HEK293T (cell line): ENCODE measurements around the gene TTLL1.

Experiments
- NFRKB ChIP-seq: fragments of 450-650 bp; IDR thresholded peaks from 2 replicates; pipeline ENCODE4 v1.6.1; 2016; ENCODE audit warnings: mild to moderate bottlenecking, moderate library complexity
- SP1 ChIP-seq: fragments of 450-650 bp; IDR thresholded peaks from 2 replicates; pipeline ENCODE4 v1.6.1; 2017

DNA sequence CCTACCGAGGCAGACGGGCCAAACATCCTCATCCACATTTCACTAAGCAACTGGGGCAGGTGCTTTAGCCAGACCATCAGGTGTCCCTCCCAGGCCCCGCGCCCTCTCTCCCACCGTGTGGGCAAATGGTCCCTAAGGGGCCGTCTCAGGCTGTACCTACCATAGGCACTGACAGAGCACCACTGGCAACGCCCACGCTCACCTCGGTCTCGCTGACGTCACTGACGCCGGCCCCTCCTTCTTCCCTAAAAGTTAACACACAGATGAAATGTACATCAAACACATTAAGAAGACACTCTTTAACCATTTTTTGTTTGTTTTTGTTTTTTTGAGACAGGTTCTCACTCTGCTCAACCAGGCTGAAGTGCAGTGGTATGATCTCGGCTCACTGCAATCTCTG lies 9.4 kb downstream of the TTLL1 start:
- TF ChIP-seq SP1 = no peak
- no peak for TF ChIP-seq NFRKB
